Keratinocyte (primary cell): ENCODE results near the gene DHRSX. TPM values are rescaled to one million over a fixed set of nuclear protein-coding genes. Genes with fewer than 3 reads are reported as not detected.

Source experiments
- DNase-seq: peaks from one replicate; pipeline ENCODE4 v3.0.0-alpha.2; 2011; ENCODE audit warnings: low read depth, missing footprints, low spot score
- FAIRE-seq: peaks from 2 replicates; lab custom pipeline; 2011; peaks lifted over from hg19 to GRCh38; lab: Jason Lieb, UNC
- H2AFZ ChIP-seq: 2 replicates; pipeline ENCODE4 v1.6.0; 2012; ENCODE audit warnings: low read length, control low read depth, inconsistent platforms; ENCODE audit not compliant: control insufficient read depth
- H3K27ac ChIP-seq: 2 replicates; pipeline ENCODE4 v1.5.1; 2011; ENCODE audit warnings: low read length; ENCODE audit not compliant: control insufficient read depth, insufficient read depth
- H3K27me3 ChIP-seq: 3 replicates; pipeline ENCODE4 v1.6.0; 2011; ENCODE audit warnings: low read length; ENCODE audit not compliant: control insufficient read depth, insufficient read depth; ENCODE audit errors: extremely low read depth
- H3K36me3 ChIP-seq, 2 experiments: 2 replicates in 1 of 2; 3 replicates in 1 of 2; pipeline ENCODE4 v1.5.1; 2011; ENCODE audit warnings: low read length in 2 of 2, mild to moderate bottlenecking in 1 of 2; ENCODE audit not compliant: control insufficient read depth in 2 of 2, insufficient read depth in 2 of 2; ENCODE audit errors: extremely low read depth in 1 of 2
- H3K4me1 ChIP-seq: 3 replicates; pipeline ENCODE4 v1.5.1; 2011; ENCODE audit warnings: low read length; ENCODE audit not compliant: control insufficient read depth, insufficient read depth; ENCODE audit errors: extremely low read depth
- H3K4me2 ChIP-seq: 3 replicates; pipeline ENCODE4 v1.6.0; 2011; ENCODE audit warnings: low read depth, low read length; ENCODE audit not compliant: control insufficient read depth, insufficient read depth; ENCODE audit errors: extremely low read depth
- H3K4me3 ChIP-seq, 3 experiments: fragments of 200-600 bp in 1 of 3; sonication (generic) in 1 of 3; 2 replicates in 2 of 3; 3 replicates in 1 of 3; pipeline ENCODE4 v1.5.1; 2011 to 2016; ENCODE audit warnings: low read length in 3 of 3, mild to moderate bottlenecking in 3 of 3, control low read depth in 2 of 3, inconsistent platforms in 1 of 3, low read depth in 1 of 3, mixed read lengths in 1 of 3, mixed run types in 1 of 3, moderate library complexity in 1 of 3; ENCODE audit not compliant: control insufficient read depth in 2 of 3, insufficient read depth in 2 of 3; ENCODE audit errors: extremely low read depth in 1 of 3
- H3K79me2 ChIP-seq: 2 replicates; pipeline ENCODE4 v1.6.0; 2012; ENCODE audit warnings: low read length; ENCODE audit not compliant: control insufficient read depth, insufficient read depth
- H3K9ac ChIP-seq: 3 replicates; pipeline ENCODE4 v1.6.0; 2011; ENCODE audit warnings: low read length; ENCODE audit not compliant: control insufficient read depth, insufficient read depth; ENCODE audit errors: extremely low read depth
- H3K9me1 ChIP-seq: 3 replicates; pipeline ENCODE4 v1.6.0; 2011; ENCODE audit warnings: low read length; ENCODE audit not compliant: control insufficient read depth, insufficient read depth; ENCODE audit errors: extremely low read depth
- H3K9me3 ChIP-seq: 2 replicates; pipeline ENCODE4 v1.5.1; 2012; ENCODE audit warnings: low read depth, low read length; ENCODE audit not compliant: control insufficient read depth
- H4K20me1 ChIP-seq: 3 replicates; pipeline ENCODE4 v1.6.0; 2011; ENCODE audit warnings: low read length; ENCODE audit not compliant: control insufficient read depth, insufficient read depth; ENCODE audit errors: extremely low read depth
- EZH2 ChIP-seq: IDR thresholded peaks from one replicate; pipeline ENCODE4 v1.6.1; 2012; ENCODE audit warnings: inconsistent platforms, mild to moderate bottlenecking, low read length, moderate library complexity
- dilution Hi-C: fragments of 300-500 bp; cut with MboI; formaldehyde crosslinking; loops from one replicate; pipeline ENCODE4 v1.7.0; 2020; ENCODE audit warnings: low sequenced_read_pairs; ENCODE audit not compliant: extremely low pct_ligation_motif_present
- polyA plus RNA-seq, 5 experiments: library from polyadenylated mRNA; depleted of rRNA in 3 of 5; stranded (reverse) in 3 of 5; stranded (forward) in 1 of 5; unstranded in 1 of 5; fragments of >200 nt; gene quantifications; 1 replicate in 1 of 5; 2 replicates in 3 of 5; 3 replicates in 1 of 5; pipeline versions ENCODE4 v1.2.1 to v1.2.3, GENCODE V29; 2011 to 2012; ENCODE audit warnings: missing spikeins in 2 of 5, low read depth in 1 of 5, low replicate concordance in 1 of 5
- TF ChIP-seq, protein P1 (sequence below), 3 experiments: IDR thresholded peaks in 1 of 3; conservative IDR thresholded peaks in 1 of 3; optimal IDR thresholded peaks in 1 of 3; 2 replicates in 2 of 3; 3 replicates in 1 of 3; pipeline versions ENCODE3 to v1.5.1; 2011; ENCODE audit warnings: low read length in 3 of 3, mild to moderate bottlenecking in 3 of 3, moderate library complexity in 2 of 3, control low read depth in 1 of 3, inconsistent platforms in 1 of 3; ENCODE audit not compliant: insufficient read depth in 2 of 3; ENCODE audit errors: extremely low read depth in 1 of 3

DHRSX gene
- polyA plus RNA-seq, 1 donor (not counting 4 experiments of a cell fraction or from before 2014, with no cell fraction given) = 20.4 TPM

- Histone ChIP-seq H3K79me2 (peaks cover 29% of the 10 kb centered on the region), H3K4me2 (no peak overlapping the region), H3K9ac (no peak overlapping the region), H3K27ac (no peak overlapping the region), H3K9me3 (peaks cover 2% of the 10 kb centered on the region), H3K36me3 (peaks cover 0 to 6% of the 10 kb centered on the region in 2 experiments), H2AFZ (no peak overlapping the region), H3K4me3 (no peak overlapping the region), H4K20me1 (peaks cover 4% of the 10 kb centered on the region), H3K4me1 (no peaks in the 10 kb centered on the region), H3K27me3 (no peaks in the 10 kb centered on the region), H3K9me1 (no peaks in the 10 kb centered on the region)
- no peak for FAIRE-seq
- no peak for DNase-seq
- dilution Hi-C loops = no loop called here
- no peak for TF ChIP-seq EZH2
- TF ChIP-seq, protein P1, sequence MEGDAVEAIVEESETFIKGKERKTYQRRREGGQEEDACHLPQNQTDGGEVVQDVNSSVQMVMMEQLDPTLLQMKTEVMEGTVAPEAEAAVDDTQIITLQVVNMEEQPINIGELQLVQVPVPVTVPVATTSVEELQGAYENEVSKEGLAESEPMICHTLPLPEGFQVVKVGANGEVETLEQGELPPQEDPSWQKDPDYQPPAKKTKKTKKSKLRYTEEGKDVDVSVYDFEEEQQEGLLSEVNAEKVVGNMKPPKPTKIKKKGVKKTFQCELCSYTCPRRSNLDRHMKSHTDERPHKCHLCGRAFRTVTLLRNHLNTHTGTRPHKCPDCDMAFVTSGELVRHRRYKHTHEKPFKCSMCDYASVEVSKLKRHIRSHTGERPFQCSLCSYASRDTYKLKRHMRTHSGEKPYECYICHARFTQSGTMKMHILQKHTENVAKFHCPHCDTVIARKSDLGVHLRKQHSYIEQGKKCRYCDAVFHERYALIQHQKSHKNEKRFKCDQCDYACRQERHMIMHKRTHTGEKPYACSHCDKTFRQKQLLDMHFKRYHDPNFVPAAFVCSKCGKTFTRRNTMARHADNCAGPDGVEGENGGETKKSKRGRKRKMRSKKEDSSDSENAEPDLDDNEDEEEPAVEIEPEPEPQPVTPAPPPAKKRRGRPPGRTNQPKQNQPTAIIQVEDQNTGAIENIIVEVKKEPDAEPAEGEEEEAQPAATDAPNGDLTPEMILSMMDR (optimal IDR thresholded peaks at IDR 0.05 in 1 of 3, IDR thresholded peaks at IDR 0.05 in 1 of 3, conservative IDR thresholded peaks at IDR 0.05 in 1 of 3; ENCODE audit: extremely low read depth in 1 of 3, insufficient read depth in 2 of 3, low read length in 3 of 3) = no peak
Measured at GRCh38 chrX:2449135-2449886, 51.5 kb downstream of the DHRSX start.

GRCh38 chrX:2447484-2447883 lies 53.3 kb downstream of the DHRSX start:
- Histone ChIP-seq H3K27me3 (no peaks in the 10 kb centered on the region), H2AFZ (no peak overlapping the region), H3K9me1 (no peaks in the 10 kb centered on the region), H3K4me2 (no peak overlapping the region), H3K4me3 (no peak overlapping the region), H3K79me2 (peaks cover 24% of the 10 kb centered on the region), H3K9me3 (peaks cover 2% of the 10 kb centered on the region), H4K20me1 (peaks cover 4% of the 10 kb centered on the region), H3K36me3 (peaks cover 0 to 6% of the 10 kb centered on the region in 2 experiments), H3K27ac (no peak overlapping the region), H3K4me1 (no peaks in the 10 kb centered on the region), H3K9ac (no peak overlapping the region)
- FAIRE-seq (no peak), DNase-seq (no peak)
- dilution Hi-C loops = no loop called here
- no peak for TF ChIP-seq EZH2
- TF ChIP-seq, protein P1 (optimal IDR thresholded peaks at IDR 0.05 in 1 of 3, IDR thresholded peaks at IDR 0.05 in 1 of 3, conservative IDR thresholded peaks at IDR 0.05 in 1 of 3; ENCODE audit: extremely low read depth in 1 of 3, insufficient read depth in 2 of 3, low read length in 3 of 3) = no peak
